ENCODE data around the gene ZNF552. TPM values are rescaled to one million over a fixed set of nuclear protein-coding genes. Genes with fewer than 3 reads are reported as not detected.
"Not testable (repeated sequence)": the region's sequence is repeated elsewhere in the genome, so short reads cannot be mapped to it uniquely, and the experiment has no call there.

Gene ZNF552
- total and polyA plus RNA-seq, 2 of the 8 experiments (the other 6 are each of a cell fraction or from before 2014, with no cell fraction given) = 5.9 to 11.6 TPM

GRCh38 chr19:57849162-57849665 lies 34.5 kb upstream of the ZNF552 start:
- H2BK12ac ChIP-seq (ENCODE audit: low read depth, low read length); H3K9me3 ChIP-seq (ENCODE audit: insufficient read depth in 2 of 2, low read depth in 1 of 2, low read length in 1 of 2); H2AK5ac ChIP-seq (ENCODE audit: low read depth, low read length); H2BK120ac ChIP-seq (replicated peaks; ENCODE audit: low read depth, low read length); H3K56ac ChIP-seq (replicated peaks; ENCODE audit: insufficient read length, low read depth, low read length); H3K23ac ChIP-seq (ENCODE audit: insufficient read length); H2BK5ac ChIP-seq (ENCODE audit: low read depth, low read length); H2BK15ac ChIP-seq (ENCODE audit: low read length); H3K14ac ChIP-seq (ENCODE audit: insufficient read length); CTCF ChIA-PET (ENCODE audit: partially characterized antibody); H4K91ac ChIP-seq (replicated peaks; ENCODE audit: insufficient read length, low read length); FAIRE-seq; H3K4me1 ChIP-seq (replicated peaks in 1 of 4; ENCODE audit: control insufficient read depth in 3 of 4, insufficient read depth in 4 of 4, low read length in 3 of 4); H3K18ac ChIP-seq (ENCODE audit: extremely low read depth, low read length); H2AFZ ChIP-seq (ENCODE audit: low read length); H4K8ac ChIP-seq (ENCODE audit: extremely low read depth, insufficient read depth, low read length); H3K27me3 ChIP-seq (replicated peaks in 1 of 4; ENCODE audit: control insufficient read depth in 3 of 4, extremely low read depth in 1 of 4, insufficient read depth in 3 of 4, low read length in 3 of 4); H4K5ac ChIP-seq (ENCODE audit: insufficient read length, low read depth, low read length); H3K23me2 ChIP-seq (ENCODE audit: low read depth, low read length); H2BK20ac ChIP-seq (ENCODE audit: low read length); H3K4ac ChIP-seq (replicated peaks; ENCODE audit: insufficient read length, low read depth, low read length): not testable (repeated sequence)
- Histone ChIP-seq H3K36me3 (ENCODE audit: control insufficient read depth in 2 of 4, insufficient read depth in 4 of 4, low read length in 3 of 4) (peaks cover 0 to 27% (median 4%) of the 10 kb centered on the region in 4 experiments; a peak in 5 of 8 replicates), H3K4me3 (ENCODE audit: extremely low read depth in 1 of 4, insufficient read depth in 2 of 4, low read depth in 3 of 4, low read length in 4 of 4) (peak overlapping the region; percentile 79 to 81 (median 79); a peak in 7 of 8 replicates), H3K79me2 (ENCODE audit: control insufficient read depth in 1 of 2, insufficient read depth in 2 of 2, low read length in 2 of 2) (peaks cover 4 to 60% of the 10 kb centered on the region in 2 experiments; a peak in 3 of 4 replicates), H3K9ac (replicated peaks in 1 of 4; ENCODE audit: extremely low read depth in 1 of 4, low read depth in 3 of 4, low read length in 3 of 4) (peak overlapping the region in 1 of 4 experiments; percentile 87; a peak in 1 of 7 replicates), H3K4me2 (ENCODE audit: insufficient read depth in 1 of 2, low read depth in 2 of 2, low read length in 2 of 2) (peak overlapping the region; percentile 71 to 88; a peak in 2 of 4 replicates), H3K27ac (ENCODE audit: low read depth, low read length) (peak overlapping the region; percentile 21; the same call in 1 of the 2 replicates), H3K79me1 (ENCODE audit: low read depth, low read length) (peaks cover 11% of the 10 kb centered on the region), H4K20me1 (replicated peaks in 1 of 2; ENCODE audit: control insufficient read depth in 1 of 2, insufficient read depth in 2 of 2, low read length in 2 of 2) (peaks cover 2 to 11% of the 10 kb centered on the region in 2 experiments)
- DNase-seq (ENCODE audit: low read depth in 1 of 2, low spot score in 2 of 2) = peak in 1 of 2 experiments; percentile 74
- POLR2A ChIA-PET (ENCODE audit: partially characterized antibody) = interaction anchor here (0.6 to 10.6 kb wide), 17 partner anchors 8 to 334 kb away, joined by 3 to 103 read pairs (median 4); partner anchors contain the start of genes ZNF154, ZNF549, ZNF552 and ZNF587B
- 37% methylated on average over 2 of the region's 2 CpGs; no CpG with 5 or more reads in 1 of the 2 experiments for WGBS, 2 experiments (ENCODE audit: extremely low coverage in 1 of 2, insufficient coverage in 1 of 2, insufficient read length in 1 of 2, insufficient replicate concordance in 2 of 2, low coverage in 1 of 2, low lambda C conversion rate in 2 of 2, missing lambda C conversion rate in 1 of 2)
